NCI-H2196 treated with DMSO at 0.1 percent for 48 hours (cell line): ENCODE results near the gene LYPLA2.

Experiments
- DNase-seq: peaks from one replicate; lab custom pipeline; 2025; ENCODE audit not compliant: unreplicated experiment; lab: John Stamatoyannopoulos, UW

Gene LYPLA2

GRCh38 chr1:23790696-23791515 lies at the start of gene LYPLA2:
TSS of gene LYPLA2 (plus strand) at chr1:23791145. CDS start at chr1:23792683, 1,538 bp downstream.
- peak; percentile 82 for DNase-seq

- no peak for DNase-seq
These were observed 49.3 kb upstream of the LYPLA2 start for GRCh38 chr1:23741609-23742008.

GRCh38 chr1:23742670-23743286 lies 48.2 kb upstream of the LYPLA2 start:
- DNase-seq: no peak

- peak; percentile 36 for DNase-seq
These were observed 47.4 kb upstream of the LYPLA2 start, which contains the start of gene ELOA for GRCh38 chr1:23743287-23744152. TSS of gene ELOA (plus strand) at chr1:23743471. CDS start at chr1:23743504, 33 bp downstream.

GRCh38 chr1:23745515-23745914 lies 45.4 kb upstream of the LYPLA2 start:
- DNase-seq: no peak

- no peak for DNase-seq
These were observed 42.9 kb upstream of the LYPLA2 start for GRCh38 chr1:23748016-23748415.

GRCh38 chr1:23751050-23751814 lies 39.7 kb upstream of the LYPLA2 start:
- DNase-seq: peak; percentile 67

GRCh38 chr1:23751815-23752200 lies 39.1 kb upstream of the LYPLA2 start:
- no peak for DNase-seq

- DNase-seq: no peak
These were observed 38.0 kb upstream of the LYPLA2 start for GRCh38 chr1:23752909-23753308.

GRCh38 chr1:23756676-23757075 lies 34.3 kb upstream of the LYPLA2 start:
- DNase-seq: no peak

GRCh38 chr1:23757812-23758211 lies 33.1 kb upstream of the LYPLA2 start:
- DNase-seq: no peak

GRCh38 chr1:23759277-23759676 lies 31.7 kb upstream of the LYPLA2 start:
- no peak for DNase-seq

GRCh38 chr1:23763041-23763577 lies 27.8 kb upstream of the LYPLA2 start:
- DNase-seq: no peak

GRCh38 chr1:23768733-23769132 lies 22.2 kb upstream of the LYPLA2 start:
- no peak for DNase-seq

GRCh38 chr1:23772049-23772853 lies 18.7 kb upstream of the LYPLA2 start:
- DNase-seq: peak; percentile 38

GRCh38 chr1:23772854-23773242 lies 18.1 kb upstream of the LYPLA2 start:
- DNase-seq: no peak

GRCh38 chr1:23774174-23774880 lies 16.6 kb upstream of the LYPLA2 start:
- no peak for DNase-seq

- no peak for DNase-seq
These were observed 14.7 kb upstream of the LYPLA2 start for GRCh38 chr1:23776217-23776616.
